GM18870 (cell line): ENCODE results near the gene SPC24.
"Not testable (repeated sequence)": the region's sequence is repeated elsewhere in the genome, so short reads cannot be mapped to it uniquely, and the experiment has no call there.

Experiments used
- ATAC-seq: cut with Tn5 transposase; IDR thresholded peaks from one replicate; pipeline ENCODE4 v1.9.1; 2021; ENCODE audit warnings: moderate library complexity; ENCODE audit not compliant: unreplicated experiment

Gene SPC24

DNA sequence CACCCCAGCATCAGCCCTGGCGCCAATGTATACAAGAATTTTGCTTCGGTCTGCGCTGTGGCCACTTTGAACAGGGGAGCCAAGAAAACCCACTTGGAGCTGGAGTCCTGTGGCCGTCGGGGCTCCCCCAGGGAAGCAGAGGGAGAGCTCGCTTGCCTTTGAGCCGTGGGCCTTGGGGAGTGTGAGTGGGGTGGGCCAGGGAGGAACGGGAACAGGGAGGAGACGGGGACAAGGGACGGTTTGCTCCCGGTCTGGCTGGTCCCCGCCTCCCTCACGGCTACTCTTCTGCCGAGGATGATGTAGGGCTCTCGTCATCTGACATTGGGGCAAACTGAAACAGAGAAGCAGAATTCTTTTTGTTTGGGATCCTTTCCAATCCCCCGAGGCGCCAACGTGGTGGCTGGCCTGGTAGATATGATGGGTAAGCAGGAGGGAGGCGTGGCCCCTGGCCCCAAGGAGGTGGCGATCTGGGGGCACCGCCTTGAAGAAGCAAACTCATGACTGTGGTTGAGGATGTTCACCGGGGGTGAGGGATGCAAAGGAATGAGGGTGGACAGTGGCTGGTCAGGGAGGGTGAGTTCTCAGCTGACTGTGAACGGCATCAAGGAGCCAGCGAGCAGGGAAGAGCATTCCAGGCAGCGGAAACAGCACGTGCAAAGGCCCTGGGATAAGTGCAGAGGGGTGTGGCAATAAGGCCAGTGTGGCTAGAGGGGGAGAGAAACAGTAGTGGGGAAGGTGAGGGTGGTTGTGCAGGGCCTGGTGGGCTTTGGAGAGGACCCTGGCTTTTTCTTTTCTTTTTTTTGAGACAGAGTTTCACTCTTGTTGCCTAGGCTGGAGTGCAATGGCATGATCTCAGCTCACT, 10.9 kb upstream of the SPC24 start:
- no peak for ATAC-seq

DNA sequence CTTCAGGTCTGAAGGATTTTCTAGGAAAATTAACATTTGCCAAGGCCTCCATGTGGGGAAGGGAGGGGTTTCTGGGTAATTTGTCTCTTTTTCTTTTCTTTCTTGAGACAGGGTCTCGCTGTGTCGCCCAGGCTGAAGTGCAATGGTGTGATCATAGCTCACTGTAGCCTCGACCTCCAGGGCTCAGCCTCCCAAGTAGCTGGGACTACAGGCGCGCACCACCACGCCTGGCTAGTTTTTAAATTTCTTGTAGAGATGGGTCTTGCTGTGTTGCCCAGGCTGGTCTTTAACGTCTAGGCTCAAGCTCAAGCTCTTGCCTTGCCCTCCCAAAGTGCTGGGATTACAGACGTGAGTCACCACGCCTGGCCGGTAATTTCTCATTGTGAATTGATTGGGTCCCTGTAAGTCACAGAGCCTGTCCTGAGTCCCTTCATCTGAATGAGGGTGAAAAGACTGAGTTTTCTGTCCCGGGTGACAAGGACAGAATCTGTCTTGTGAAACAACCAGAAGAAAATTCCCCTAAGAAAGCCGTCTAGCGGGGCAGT, 10.0 kb upstream of the SPC24 start:
- no peak for ATAC-seq

DNA sequence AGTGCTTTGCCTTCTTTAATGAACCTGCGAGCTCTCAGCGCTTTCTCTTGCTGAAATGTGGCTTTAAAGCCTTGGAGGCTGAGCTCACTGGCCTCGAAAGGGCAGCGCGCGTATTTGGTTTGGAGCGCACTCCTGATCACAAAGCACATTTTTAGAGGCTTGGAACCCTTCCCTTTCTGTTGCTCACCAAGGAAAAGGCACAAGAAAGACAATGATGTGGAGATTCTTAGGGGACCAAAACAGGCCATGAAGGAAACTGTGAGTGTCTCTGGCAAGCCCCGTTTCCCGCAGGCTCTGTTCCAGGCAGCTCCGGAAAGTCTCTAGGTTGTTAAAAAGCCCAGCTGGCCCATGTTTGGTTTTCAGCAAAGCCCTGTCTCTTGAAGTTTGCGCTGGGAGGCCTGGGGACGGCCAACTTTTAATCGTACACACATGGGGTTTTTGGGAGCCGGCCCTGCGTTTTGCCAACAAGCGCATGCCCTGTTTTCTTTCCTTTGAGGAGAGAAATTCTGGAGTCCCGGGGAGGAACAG, 9.4 kb upstream of the SPC24 start:
- no peak for ATAC-seq

DNA sequence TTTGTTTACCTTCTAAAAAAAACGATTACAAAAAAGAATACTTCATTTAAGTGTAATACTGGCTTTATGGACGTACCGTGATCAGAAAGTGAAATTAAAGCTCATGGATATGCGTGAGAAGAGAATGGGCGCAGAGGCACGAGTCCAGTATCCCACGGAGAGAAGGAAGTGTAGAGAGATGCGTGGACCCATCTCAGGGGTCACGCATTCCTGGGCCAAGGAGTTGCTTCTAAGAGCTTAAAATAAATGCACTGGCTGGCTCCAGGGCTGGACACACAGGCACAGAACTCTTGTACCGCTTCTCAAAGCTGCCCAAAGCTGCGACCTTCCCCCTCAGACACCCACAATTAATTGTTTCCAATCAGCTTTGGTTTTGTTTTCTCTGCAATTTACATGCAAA, 8.7 kb upstream of the SPC24 start:
- no peak for ATAC-seq

DNA sequence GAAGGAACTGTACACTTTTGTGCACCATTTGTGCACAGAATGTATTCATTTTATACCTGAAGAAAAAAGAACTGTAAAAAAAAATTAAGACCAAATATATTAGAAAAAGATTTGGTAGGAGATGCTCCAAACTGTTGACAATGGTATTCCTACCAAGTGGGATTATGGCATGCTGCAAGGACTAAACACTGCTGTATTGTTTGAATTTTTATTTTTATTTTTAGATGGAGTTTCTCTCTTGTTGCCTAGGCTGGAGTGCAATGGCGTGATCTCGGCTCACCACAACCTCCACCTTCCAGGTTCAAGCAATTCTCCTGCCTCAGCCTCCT, 4.8 kb upstream of the SPC24 start:
- ATAC-seq, result not testable (repeated sequence)

DNA sequence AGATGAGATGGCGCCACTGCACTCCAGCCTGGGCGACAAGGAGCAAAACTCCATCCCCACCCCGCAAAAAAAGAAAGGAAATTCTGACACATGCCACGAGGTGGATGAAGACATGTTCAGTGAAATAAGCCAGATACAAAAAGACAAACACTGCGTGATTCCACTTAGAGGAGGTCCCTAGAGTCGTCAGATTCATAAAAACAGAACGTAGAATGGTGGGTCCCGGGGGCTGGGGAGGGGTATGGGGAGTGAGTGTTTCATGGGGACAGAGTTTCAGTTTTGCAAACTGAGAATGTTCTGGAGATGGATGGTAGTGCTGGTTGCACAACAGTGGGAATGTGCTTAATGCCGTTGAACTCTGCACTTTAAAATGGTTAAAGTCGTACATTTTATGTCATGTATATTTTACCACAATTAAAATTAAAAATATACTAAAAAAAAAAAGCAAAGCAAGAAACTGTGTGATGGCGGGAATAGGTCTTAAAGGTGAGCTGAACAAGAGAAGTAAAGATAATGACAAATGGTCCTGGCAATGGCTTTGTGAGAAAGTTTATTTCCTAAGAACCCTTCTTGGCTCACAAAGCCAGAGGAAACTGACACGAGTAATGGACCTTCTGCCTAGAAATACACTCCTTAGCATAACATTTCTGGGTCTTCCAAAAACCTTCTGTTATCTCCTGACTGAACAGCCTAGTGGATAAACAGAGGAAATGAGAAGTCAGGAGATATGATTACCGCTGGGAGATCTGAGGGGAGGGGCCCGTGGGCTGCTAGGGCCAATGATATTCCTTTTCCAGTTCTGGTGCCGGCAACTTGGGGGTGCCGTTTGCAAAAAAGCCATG, 4.2 kb upstream of the SPC24 start:
- ATAC-seq, result no peak

DNA sequence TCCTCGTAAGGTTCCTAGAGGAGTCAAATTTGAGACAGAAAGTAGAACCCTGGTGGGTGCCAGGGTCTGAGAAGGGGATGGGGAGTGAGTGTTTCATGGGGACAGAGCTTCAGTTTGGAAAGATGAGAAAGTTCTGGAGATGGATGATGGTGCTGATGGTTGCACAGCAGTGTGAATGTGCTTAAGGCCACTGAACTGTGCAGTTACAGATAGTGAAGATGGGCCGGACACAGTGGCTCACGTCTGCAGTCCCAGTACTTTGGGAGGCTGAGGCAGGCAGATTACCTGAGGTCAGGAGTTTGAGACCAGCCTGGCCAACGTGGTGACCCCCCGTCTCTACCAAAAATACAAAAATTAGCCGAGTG, 917 bp downstream of the SPC24 start:
- ATAC-seq, result no peak

DNA sequence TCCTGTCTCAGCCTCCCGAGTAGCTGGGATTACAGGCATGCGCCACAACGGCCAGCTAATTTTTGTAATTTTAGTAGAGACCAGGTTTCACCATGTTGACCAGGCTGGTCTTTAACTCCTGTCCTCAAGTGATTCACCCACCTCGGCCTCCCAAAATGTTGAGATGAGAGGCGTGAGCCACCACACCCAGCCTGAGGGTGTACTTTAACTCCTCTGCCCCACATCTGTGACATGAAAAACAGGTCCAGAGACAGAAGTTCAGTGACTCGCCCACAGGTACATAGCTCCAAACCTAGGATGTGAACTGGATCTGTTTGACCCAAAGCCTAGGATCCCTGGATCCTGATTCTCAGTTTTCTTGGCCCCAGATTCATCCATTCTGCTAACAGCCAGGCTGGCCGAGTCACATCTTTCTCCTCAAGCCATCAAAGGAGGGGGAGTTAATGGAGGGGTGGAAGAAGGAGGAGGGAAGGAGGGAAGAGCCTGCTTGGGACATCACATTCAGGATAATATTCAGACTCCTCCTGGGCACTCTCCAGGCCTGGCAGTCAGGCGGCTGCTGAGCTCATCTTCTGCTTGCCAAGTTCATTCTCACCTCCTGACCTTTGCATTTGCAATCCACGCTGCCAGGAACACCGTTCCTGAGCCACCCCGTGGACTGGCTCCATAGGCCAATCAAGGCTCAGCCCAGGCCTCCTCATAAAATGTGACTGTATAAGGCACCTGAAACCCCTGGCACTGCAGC, 3.1 kb downstream of the SPC24 start:
- ATAC-seq, result no peak

DNA sequence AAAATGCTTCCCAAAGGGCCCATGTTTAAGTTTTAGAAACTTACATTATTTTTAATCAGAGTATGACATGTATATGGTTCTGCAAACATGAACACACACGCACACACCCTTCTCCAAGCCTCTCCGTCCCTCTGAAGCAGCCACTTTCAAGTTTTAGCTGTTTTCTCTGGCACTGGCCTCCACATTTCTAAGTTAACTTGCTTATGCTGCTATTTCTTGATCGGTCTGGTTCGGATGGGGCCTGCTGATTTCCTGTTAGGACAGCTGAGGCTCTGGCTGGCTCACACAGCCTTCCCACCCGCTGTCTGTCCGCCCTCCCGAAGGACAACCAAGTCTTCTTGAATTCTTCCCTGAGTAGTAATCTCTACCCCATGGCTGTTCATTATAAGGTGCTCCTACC, 4.4 kb downstream of the SPC24 start:
- no peak for ATAC-seq

DNA sequence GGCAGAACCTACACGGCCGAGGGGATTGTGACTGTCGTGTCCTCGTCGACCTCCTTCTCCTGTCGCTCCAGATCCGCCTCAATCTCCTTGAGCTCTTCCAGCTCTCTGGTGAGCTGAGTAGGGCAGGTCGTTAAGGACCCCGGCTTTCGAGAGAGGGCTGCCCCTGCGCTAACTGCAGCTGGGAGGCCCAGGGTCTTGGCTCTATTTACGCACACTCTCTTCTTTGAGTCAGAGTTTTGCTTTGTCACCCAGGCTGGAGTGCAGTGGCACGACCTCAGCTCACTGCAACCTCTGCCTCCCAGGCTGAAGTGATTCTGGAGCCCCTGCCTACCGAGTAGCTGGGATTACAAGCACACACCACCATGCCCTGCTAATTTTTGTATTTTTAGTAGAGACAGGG, 7.6 kb downstream of the SPC24 start:
- ATAC-seq, result no peak

DNA sequence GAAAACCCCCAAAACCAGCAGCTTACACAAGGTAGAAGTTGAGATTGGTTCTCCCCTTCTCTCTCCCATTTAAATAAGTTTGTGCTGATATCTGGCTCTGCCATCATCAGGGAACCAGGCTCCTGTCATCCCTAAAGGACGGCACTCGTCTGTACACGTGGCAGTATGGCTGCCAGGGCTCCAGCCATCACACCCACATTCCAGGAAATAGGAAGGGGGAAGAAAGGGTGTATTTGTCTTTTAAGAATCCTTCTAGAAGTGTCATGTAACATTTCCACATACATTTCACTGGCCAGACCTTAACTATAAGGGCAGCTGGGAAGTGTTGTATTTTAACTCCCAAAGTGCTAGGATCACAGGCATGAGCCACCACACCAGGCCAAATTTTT, 10.1 kb downstream of the SPC24 start:
- no peak for ATAC-seq

DNA sequence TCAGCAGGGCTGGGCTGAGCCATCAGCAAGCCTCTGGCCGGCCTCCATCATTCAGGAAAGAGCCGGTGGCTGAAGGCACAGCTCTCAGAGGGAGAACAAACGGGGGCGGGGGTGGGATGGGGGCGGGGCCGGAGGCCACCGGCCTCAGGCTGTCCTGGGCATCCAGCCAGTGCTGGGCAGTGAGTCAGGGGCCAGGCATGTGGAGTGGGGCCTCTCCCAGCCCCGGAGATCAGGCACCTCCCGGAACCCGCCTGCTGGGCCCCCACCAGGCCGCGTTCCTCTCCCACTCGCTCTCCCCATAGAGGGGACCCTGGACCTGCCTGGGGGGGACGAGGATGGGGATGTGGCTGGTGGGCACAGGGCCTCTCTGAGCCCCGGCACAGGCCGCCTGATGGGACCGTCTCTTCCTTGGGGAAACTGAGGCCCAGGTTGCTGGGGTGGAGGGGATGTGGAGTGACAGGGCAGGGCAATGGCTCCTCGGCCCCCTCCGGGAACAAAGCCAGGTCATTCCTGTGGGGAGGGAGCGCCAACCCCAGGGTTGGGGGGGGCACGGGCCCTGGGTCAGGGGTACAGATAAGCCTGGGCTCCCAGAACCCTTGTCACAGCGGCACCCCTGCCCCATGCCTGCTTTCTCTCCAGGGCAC, 12.9 kb downstream of the SPC24 start:
- ATAC-seq, result no peak

DNA sequence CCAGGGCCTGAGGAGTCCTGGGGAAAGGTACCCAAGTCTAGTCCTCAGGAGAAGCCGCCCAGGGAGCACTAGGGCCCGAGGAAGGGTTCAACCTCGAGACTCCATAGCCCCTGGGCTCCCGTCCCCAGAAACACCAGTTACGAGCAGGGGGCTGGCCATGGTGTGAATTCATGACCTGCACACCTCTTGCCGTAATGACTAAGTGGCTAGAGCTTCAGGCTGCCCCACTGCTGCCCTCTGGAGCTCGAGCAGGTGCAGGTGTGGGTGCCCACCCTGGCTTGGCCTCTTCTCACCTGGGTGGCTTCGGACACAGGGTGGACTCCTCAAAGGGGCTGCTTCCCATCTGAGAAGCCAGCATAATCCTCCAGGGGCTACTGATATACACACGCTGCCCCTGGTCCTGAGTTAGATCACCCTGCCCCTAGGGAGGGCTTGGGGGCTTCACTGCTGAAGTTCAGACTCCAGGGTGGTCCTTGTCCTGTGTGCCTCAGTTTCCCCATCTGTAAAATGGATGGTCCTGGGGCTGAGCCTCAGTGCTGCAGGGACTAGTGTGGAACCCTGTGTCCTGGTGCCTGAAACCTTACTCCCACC, 13.6 kb downstream of the SPC24 start:
- ATAC-seq, result no peak

DNA sequence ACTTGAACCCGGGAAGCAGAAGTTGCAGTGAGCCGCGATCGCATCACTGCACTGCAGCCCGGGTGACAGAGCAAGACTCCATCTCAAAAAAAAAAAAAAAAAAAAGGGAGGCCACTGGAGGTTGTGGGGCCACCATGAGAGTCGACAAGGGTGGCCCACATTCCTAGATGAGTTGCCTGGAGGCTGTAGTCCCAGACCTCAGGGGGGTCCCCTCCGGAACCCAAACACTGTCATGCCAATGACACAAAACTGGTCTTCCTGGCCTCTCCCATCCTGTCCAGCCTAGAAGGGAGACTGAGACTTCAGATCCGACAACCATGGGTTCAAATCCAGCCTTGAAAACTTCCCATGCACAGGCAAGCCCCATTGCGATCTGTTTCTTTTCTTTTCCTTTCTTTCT, 14.7 kb downstream of the SPC24 start:
- no peak for ATAC-seq

DNA sequence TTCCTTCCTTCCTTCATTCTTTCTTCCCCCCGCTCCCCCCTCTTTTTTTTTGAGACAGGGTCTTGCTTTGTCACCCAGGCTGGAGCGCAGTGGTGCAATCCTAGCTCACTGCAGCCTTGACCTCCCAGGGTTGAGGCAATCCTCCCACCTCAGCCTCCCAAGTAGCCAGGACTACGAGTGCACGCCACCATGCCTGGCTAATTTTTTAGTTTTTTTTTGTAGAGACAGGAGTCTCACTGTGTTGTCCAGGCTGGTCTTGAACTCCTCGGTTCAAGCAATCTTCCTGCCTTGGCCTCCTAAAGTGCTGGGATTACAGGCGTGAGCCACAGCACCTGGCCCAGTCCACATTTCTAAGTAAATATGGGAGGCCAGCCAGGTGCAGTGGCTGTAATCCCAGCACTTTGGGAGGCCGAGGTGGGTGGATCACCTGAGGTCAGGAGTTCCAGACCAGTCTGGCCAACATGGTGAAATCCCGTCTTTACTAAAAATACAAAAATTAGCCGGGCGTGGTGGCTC, 15.5 kb downstream of the SPC24 start:
- not testable (repeated sequence) for ATAC-seq

DNA sequence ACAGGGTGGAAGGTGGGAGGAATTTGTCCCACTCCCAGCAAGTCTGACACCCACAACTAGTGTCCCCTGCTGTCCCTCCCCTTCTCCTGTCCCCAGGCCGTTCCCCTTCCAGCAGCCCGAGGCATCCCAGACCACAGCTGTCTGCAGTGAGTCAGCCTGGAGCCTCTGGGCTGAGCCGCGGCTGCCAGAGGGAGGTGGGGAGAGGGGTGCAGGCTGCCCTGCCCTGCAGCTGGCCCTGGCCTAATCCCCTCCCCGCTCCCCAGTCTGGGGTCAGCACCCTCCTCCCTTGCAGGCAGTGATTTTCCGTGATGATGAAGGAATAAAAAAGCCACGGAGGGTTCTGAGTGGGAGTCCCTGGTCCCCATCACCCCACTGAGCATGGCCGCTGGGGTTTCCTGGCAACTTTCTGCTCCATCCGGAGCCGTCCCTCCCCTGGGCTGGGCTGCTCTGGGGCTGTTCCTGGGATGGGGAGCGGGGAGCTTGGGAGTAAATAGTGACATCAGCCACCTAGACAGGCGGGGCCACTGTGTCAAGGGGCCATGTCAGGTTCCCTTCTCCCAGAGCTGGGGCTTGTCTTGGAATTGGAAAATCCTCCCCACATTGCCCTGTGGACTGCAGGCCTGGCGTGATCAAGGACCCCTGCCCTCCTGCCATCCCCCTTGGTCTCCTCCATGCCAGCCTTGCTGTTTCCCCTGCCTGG, 16.8 kb downstream of the SPC24 start:
- no peak for ATAC-seq

DNA sequence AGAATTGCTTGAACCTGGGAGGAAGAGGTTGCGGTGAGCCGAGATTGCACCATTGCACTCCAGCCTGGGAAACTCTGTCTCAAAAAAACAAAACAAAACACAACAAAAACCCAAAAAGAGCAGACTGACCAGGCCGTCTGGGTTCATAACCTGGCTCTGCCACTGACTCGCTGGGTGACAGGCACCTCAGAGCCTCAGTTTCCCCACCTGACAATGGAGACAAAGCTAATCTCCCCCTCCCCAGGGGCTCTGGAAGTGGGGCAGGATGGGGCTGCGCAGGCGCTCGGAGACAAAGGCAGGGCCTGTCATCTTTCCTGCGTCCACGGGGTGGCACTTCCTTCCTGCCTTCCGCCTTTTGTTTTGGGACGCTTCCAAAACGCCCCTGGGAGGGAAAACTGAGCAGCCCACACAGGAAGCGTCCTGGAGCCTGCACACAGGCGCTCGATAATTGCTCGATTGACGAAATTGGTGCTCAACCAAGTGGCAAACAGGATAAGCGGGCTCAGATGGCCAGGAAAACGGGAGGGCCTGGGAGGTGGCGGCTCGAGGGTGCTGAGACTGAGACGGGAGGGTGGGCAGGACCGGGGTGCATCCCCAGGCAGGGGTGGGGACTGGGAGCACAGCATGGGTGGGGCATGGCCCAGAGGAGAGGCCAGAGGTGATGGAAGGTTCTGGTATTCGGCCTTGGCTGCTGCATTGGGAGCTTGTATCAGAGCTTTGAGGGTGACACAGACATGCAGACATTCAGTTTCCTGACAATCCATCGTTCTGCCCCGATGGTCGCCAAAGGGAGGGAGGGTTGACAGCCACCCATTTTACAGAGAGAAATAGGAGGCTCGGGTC, 17.8 kb downstream of the SPC24 start:
- ATAC-seq, result no peak

DNA sequence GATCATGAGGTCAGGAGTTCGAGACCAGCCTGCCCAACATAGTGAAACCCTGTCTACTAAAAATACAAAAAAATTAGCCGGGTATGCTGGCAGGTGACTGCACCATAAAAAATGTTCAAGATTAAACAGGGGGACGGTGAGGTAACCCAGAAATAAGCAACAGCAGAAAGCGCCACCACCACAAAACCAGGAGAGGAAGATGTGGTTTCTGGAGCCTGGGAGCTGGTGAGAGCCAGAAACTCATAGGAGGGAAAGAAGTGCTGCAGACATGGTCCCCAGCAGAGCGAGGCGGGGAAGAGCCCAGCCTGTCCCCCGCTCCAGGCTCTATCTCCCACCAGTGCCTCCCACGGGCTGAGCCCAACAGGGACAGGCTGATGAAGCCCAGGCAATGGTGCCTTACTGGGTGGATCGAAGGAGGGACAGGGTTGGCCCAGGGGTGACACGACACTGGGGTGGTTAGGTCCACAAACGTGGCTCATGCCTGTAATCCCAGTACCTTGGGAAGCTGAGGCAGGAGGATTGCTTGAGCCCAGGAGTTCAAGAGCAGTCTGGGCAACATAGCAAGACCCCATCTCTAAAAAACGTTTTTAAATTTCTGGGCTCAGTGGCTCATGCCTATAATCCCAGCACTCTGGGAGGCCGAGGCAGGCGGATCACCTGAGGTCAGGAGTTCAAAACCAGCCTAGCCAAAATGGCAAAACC, 19.0 kb downstream of the SPC24 start:
- no peak for ATAC-seq
